HepG2 (cell line): ENCODE data around the gene MTSS2.

ENCODE experiments used
- FOXK1 ChIP-seq: sonication (generic); formaldehyde crosslinking; IDR thresholded peaks from 2 replicates; pipeline ENCODE4 v1.4.0; 2020; ENCODE audit warnings: low read depth, missing genetic modification reagents, borderline replicate concordance
- PHB2 ChIP-seq: fragments of 450-650 bp; IDR thresholded peaks from 2 replicates; pipeline ENCODE4 v1.6.1; 2018; ENCODE audit not compliant: partially characterized antibody
- RFX5 ChIP-seq: IDR thresholded peaks from 2 replicates; pipeline ENCODE4 v1.6.1; 2011; ENCODE audit warnings: low read depth, low read length, improper control_type of control experiment
- TF ChIP-seq, protein P1 (sequence below): sonication (generic); formaldehyde crosslinking; IDR thresholded peaks from 2 replicates; pipeline ENCODE4 v1.4.0; 2020; ENCODE audit warnings: mild to moderate bottlenecking, missing genetic modification reagents
- TF ChIP-seq, protein P2 (sequence below): sonication (generic); formaldehyde crosslinking; IDR thresholded peaks from 2 replicates; pipeline ENCODE4 v1.4.0; 2020; ENCODE audit warnings: missing genetic modification reagents

DNA sequence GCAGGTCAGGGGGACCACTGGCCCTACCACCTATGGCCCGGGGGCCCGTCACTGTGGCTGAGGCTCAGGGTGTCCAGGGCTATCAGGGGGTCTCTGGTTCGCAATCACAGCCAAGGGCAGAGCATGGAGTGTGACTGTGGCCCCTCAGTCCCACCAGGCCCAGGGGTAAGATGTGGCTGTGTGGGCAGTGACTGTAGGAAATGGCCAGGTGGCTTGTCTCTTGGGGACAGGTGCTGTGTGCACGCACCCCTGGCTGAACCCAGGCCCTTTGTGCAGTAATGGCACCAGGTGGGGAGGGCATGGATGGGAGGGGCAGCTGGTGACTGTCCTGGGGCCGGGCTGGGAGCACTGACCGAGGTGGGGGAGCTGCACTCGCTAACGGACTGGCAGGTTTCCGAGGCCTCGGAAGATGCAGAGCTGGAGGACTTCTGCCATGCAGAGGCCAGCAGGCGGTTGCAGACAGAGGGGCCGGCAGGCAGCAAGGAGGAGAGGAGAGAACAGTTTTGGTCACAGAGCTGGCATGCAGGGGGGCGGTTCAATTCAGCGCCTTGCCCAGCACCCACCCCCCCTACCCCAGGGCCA lies 20.6 kb downstream of the MTSS2 start:
- TF ChIP-seq FOXK1 (CRISPR knock-in tag) (no peak), RFX5 (no peak), PHB2 (no peak)
- TF ChIP-seq, protein P1, sequence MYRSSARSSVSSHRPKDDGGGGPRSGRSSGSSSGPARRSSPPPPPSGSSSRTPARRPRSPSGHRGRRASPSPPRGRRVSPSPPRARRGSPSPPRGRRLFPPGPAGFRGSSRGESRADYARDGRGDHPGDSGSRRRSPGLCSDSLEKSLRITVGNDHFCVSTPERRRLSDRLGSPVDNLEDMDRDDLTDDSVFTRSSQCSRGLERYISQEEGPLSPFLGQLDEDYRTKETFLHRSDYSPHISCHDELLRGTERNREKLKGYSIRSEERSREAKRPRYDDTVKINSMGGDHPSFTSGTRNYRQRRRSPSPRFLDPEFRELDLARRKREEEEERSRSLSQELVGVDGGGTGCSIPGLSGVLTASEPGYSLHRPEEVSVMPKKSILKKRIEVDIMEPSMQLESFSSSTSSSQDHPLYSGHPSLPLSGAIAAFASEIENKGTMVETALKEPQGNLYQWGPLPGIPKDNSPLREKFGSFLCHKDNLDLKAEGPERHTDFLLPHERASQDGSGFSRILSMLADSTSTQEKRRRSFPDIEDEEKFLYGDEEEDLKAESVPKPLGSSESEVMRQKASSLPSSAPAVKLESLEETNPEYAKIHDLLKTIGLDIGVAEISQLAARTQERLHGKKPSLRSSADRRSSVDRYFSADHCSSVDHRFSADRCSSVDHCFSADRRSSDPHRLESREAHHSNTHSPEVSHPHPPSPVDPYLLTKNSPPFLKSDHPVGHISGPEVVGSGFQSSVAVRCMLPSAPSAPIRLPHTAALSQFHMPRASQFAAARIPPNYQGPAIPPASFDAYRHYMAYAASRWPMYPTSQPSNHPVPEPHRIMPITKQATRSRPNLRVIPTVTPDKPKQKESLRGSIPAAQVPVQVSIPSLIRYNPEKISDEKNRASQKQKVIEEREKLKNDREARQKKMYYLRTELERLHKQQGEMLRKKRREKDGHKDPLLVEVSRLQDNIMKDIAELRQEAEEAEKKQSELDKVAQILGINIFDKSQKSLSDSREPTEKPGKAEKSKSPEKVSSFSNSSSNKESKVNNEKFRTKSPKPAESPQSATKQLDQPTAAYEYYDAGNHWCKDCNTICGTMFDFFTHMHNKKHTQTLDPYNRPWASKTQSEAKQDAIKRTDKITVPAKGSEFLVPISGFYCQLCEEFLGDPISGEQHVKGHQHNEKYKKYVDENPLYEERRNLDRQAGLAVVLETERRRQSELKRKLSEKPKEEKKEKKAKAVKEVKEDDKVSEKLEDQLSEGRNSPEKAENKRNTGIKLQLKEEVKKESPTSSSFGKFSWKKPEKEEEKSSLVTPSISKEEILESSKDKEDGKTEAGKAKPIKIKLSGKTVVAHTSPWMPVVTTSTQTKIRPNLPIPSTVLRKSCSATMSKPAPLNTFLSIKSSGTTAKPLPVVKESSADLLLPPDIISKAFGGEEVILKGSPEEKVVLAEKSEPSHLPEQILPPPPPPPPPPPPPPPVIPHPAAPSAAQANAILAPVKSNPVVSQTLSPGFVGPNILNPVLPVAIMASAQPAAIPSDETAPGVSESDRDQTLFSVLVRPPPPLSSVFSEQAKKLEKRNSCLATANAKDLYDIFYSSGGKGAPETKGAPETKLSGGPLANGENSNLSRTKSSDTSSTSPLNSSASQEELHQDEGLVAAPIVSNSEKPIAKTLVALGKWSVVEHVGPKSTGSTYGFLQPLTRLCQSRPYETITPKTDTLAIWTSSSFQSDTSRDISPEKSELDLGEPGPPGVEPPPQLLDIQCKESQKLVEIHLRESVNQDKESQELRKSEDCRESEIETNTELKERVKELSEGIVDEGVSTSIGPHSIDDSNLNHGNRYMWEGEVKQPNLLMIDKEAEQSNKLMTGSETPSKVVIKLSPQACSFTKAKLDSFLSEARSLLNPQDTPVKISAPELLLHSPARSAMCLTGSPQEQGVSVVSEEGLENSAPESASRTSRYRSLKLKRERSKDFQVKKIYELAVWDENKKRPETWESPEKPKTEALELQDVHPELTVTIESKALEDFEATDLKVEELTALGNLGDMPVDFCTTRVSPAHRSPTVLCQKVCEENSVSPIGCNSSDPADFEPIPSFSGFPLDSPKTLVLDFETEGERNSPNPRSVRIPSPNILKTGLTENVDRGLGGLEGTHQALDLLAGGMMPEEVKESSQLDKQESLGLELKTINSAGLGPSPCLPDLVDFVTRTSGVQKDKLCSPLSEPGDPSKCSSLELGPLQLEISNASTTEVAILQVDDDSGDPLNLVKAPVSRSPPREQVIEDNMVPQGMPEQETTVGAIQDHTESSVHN (CRISPR knock-in tag) = no peak
- TF ChIP-seq, protein P2, sequence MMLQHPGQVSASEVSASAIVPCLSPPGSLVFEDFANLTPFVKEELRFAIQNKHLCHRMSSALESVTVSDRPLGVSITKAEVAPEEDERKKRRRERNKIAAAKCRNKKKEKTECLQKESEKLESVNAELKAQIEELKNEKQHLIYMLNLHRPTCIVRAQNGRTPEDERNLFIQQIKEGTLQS (CRISPR knock-in tag) = no peak
